Activated CD8-positive, alpha-beta memory T cell treated with anti-CD3 and anti-CD28 coated beads, Interleukin-2, amount 10 ng/mL, durations not matched to agents 7 days and 5 days (primary cell): ENCODE results near the gene PCLAF. TPM values are rescaled to one million over a fixed set of nuclear protein-coding genes. Genes with fewer than 3 reads are reported as not detected.
"Not testable (repeated sequence)": the region's sequence is repeated elsewhere in the genome, so short reads cannot be mapped to it uniquely, and the experiment has no call there.

Source experiments
- ATAC-seq: fragments of 150-1000 bp; cut with Tn5 transposase; one replicate; pipeline ENCODE4 v1.10.0; 2021; ENCODE audit warnings: moderate library complexity
- CTCF ChIA-PET: fragments of 350-600 bp; sonication (Branson Sonifier 250); formaldehyde crosslinking; loops from one replicate; lab custom pipeline; 2021; ENCODE audit warnings: antibody characterized with exemption; lab: Charles Lee
- DNase-seq: peaks from one replicate; pipeline ENCODE4 v3.0.0-alpha.2; 2020
- H3K27ac Mint-ChIP-seq: one replicate; pipeline ENCODE4 v1.8.0; 2021; ENCODE audit warnings: mild to moderate bottlenecking, mixed read lengths
- H3K27me3 Mint-ChIP-seq: one replicate; pipeline ENCODE4 v1.8.0; 2021; ENCODE audit warnings: mixed read lengths
- H3K36me3 Mint-ChIP-seq: one replicate; pipeline ENCODE4 v1.8.0; 2021; ENCODE audit warnings: mild to moderate bottlenecking, mixed read lengths
- H3K4me1 Mint-ChIP-seq: one replicate; pipeline ENCODE4 v1.8.0; 2021; ENCODE audit warnings: mixed read lengths
- H3K4me3 Mint-ChIP-seq: one replicate; pipeline ENCODE4 v1.8.0; 2021; ENCODE audit warnings: mild to moderate bottlenecking, moderate library complexity, mixed read lengths
- H3K9me3 Mint-ChIP-seq: one replicate; pipeline ENCODE4 v1.8.0; 2022; ENCODE audit warnings: low read depth, mixed read lengths
- total RNA-seq, 2 experiments: library from RNA; stranded (reverse); gene quantifications; one replicate each; pipeline ENCODE4 v1.2.3, GENCODE V29; 2021

Gene PCLAF
- total RNA-seq, 2 experiments from 2014 or later: 138 to 139 TPM

- peak; percentile 46 for DNase-seq
These were observed 47.0 kb downstream of the PCLAF start for GRCh38 chr15:64333986-64334929.

GRCh38 chr15:64333516-64333915 is 47.7 kb downstream of the PCLAF start:
- CTCF ChIA-PET: no interaction called here
- peaks cover 17% of the 10 kb centered on the region for H3K36me3 Mint-ChIP-seq
- ATAC-seq (no peak), DNase-seq (no peak)
- H3K4me3 Mint-ChIP-seq: no peak overlapping the region
- H3K4me1 Mint-ChIP-seq: peaks cover 26% of the 10 kb centered on the region
- H3K27ac Mint-ChIP-seq: peak overlapping the region; percentile 21
- no peaks in the 10 kb centered on the region for H3K9me3 Mint-ChIP-seq
- no peaks in the 10 kb centered on the region for H3K27me3 Mint-ChIP-seq

More at GRCh38 chr15:64333986-64334929, 47.0 kb downstream of the PCLAF start:
- peak; percentile 20 for ATAC-seq
- H3K27ac Mint-ChIP-seq: peak overlapping the region; percentile 21
- CTCF ChIA-PET: interaction anchor here (0.6 to 1.4 kb wide), 4 partner anchors 18 to 394 kb away, joined by 3 to 4 read pairs (median 3); no protein-coding TSS in a partner anchor
- no peaks in the 10 kb centered on the region for H3K27me3 Mint-ChIP-seq
- peaks cover 26% of the 10 kb centered on the region for H3K4me1 Mint-ChIP-seq
- H3K4me3 Mint-ChIP-seq: no peak overlapping the region
- peaks cover 20% of the 10 kb centered on the region for H3K36me3 Mint-ChIP-seq
- no peaks in the 10 kb centered on the region for H3K9me3 Mint-ChIP-seq

GRCh38 chr15:64331668-64332067 is 49.6 kb downstream of the PCLAF start:
- H3K27ac Mint-ChIP-seq, H3K9me3 Mint-ChIP-seq, CTCF ChIA-PET, ATAC-seq, DNase-seq, H3K27me3 Mint-ChIP-seq, H3K4me3 Mint-ChIP-seq: not testable (repeated sequence)
- Mint-ChIP-seq H3K36me3 (peaks cover 16% of the 10 kb centered on the region), H3K4me1 (peaks cover 23% of the 10 kb centered on the region)

GRCh38 chr15:64326975-64327374 is 54.3 kb downstream of the PCLAF start:
- H3K4me3 Mint-ChIP-seq, CTCF ChIA-PET, H3K36me3 Mint-ChIP-seq: not testable (repeated sequence)

GRCh38 chr15:64326458-64326857 is 54.8 kb downstream of the PCLAF start:
- CTCF ChIA-PET, H3K4me3 Mint-ChIP-seq, H3K9me3 Mint-ChIP-seq, H3K27me3 Mint-ChIP-seq, H3K27ac Mint-ChIP-seq, H3K4me1 Mint-ChIP-seq, ATAC-seq, H3K36me3 Mint-ChIP-seq, DNase-seq: not testable (repeated sequence)

More at GRCh38 chr15:64326975-64327374, 54.3 kb downstream of the PCLAF start:
- not testable (repeated sequence) for H3K27me3 Mint-ChIP-seq, ATAC-seq, H3K27ac Mint-ChIP-seq, H3K9me3 Mint-ChIP-seq, DNase-seq, H3K4me1 Mint-ChIP-seq

- CTCF ChIA-PET: no interaction called here
- peaks cover 1% of the 10 kb centered on the region for H3K36me3 Mint-ChIP-seq
- H3K4me1 Mint-ChIP-seq: no peaks in the 10 kb centered on the region
- H3K9me3 Mint-ChIP-seq: no peaks in the 10 kb centered on the region
- ATAC-seq: no peak
- DNase-seq: no peak
- no peak overlapping the region for H3K27ac Mint-ChIP-seq
- no peaks in the 10 kb centered on the region for H3K27me3 Mint-ChIP-seq
- no peak overlapping the region for H3K4me3 Mint-ChIP-seq
These were observed 56.9 kb downstream of the PCLAF start for GRCh38 chr15:64324165-64324877.

GRCh38 chr15:64315216-64315615 is 66.0 kb downstream of the PCLAF start:
- peaks cover 3% of the 10 kb centered on the region for H3K9me3 Mint-ChIP-seq
- H3K27me3 Mint-ChIP-seq: no peaks in the 10 kb centered on the region
- peaks cover 5% of the 10 kb centered on the region for H3K36me3 Mint-ChIP-seq
- no peak overlapping the region for H3K27ac Mint-ChIP-seq
- CTCF ChIA-PET: no interaction called here
- H3K4me3 Mint-ChIP-seq: no peak overlapping the region
- no peaks in the 10 kb centered on the region for H3K4me1 Mint-ChIP-seq
- no peak for ATAC-seq
- no peak for DNase-seq

GRCh38 chr15:64314456-64314855 is 66.8 kb downstream of the PCLAF start:
- peaks cover 5% of the 10 kb centered on the region for H3K36me3 Mint-ChIP-seq
- no peaks in the 10 kb centered on the region for H3K27me3 Mint-ChIP-seq
- no peaks in the 10 kb centered on the region for H3K4me1 Mint-ChIP-seq
- no peak overlapping the region for H3K4me3 Mint-ChIP-seq
- H3K27ac Mint-ChIP-seq: no peak overlapping the region
- ATAC-seq (no peak), DNase-seq (no peak)
- CTCF ChIA-PET: no interaction called here
- peaks cover 3% of the 10 kb centered on the region for H3K9me3 Mint-ChIP-seq

Other genes starting within 250 kb of the PCLAF start
- gene SNX22, start 229.7 kb downstream of the PCLAF start, total RNA-seq: under 1 TPM; 0.21 to 0.35 TPM
- 100 to 1,000 TPM; 308 to 386 TPM for gene PPIB, start 218.4 kb downstream of the PCLAF start, total RNA-seq
- 10 to 100 TPM; 26.9 to 30.5 TPM for gene CSNK1G1, start 25.3 kb downstream of the PCLAF start, total RNA-seq
- gene TRIP4, start 6.4 kb upstream of the PCLAF start, total RNA-seq: 10 to 100 TPM; 19.5 to 19.8 TPM
- gene ZNF609, start 79.1 kb upstream of the PCLAF start, total RNA-seq: 10 to 100 TPM; 36.8 to 47.5 TPM